Keratinocyte (primary cell): Measurements from ENCODE around the gene SURF1. TPM values are rescaled to one million over a fixed set of nuclear protein-coding genes. Genes with fewer than 3 reads are reported as not detected.

Source experiments
- DNase-seq: peaks from one replicate; pipeline ENCODE4 v3.0.0-alpha.2; 2011; ENCODE audit warnings: low read depth, missing footprints, low spot score
- FAIRE-seq: peaks from 2 replicates; lab custom pipeline; 2011; peaks lifted over from hg19 to GRCh38; lab: Jason Lieb, UNC
- H2AFZ ChIP-seq: 2 replicates; pipeline ENCODE4 v1.6.0; 2012; ENCODE audit warnings: low read length, control low read depth, inconsistent platforms; ENCODE audit not compliant: control insufficient read depth
- H3K27ac ChIP-seq: 2 replicates; pipeline ENCODE4 v1.5.1; 2011; ENCODE audit warnings: low read length; ENCODE audit not compliant: control insufficient read depth, insufficient read depth
- H3K27me3 ChIP-seq: 3 replicates; pipeline ENCODE4 v1.6.0; 2011; ENCODE audit warnings: low read length; ENCODE audit not compliant: control insufficient read depth, insufficient read depth; ENCODE audit errors: extremely low read depth
- H3K36me3 ChIP-seq, 2 experiments: 2 replicates in 1 of 2; 3 replicates in 1 of 2; pipeline ENCODE4 v1.5.1; 2011; ENCODE audit warnings: low read length in 2 of 2, mild to moderate bottlenecking in 1 of 2; ENCODE audit not compliant: control insufficient read depth in 2 of 2, insufficient read depth in 2 of 2; ENCODE audit errors: extremely low read depth in 1 of 2
- H3K4me1 ChIP-seq: 3 replicates; pipeline ENCODE4 v1.5.1; 2011; ENCODE audit warnings: low read length; ENCODE audit not compliant: control insufficient read depth, insufficient read depth; ENCODE audit errors: extremely low read depth
- H3K4me2 ChIP-seq: 3 replicates; pipeline ENCODE4 v1.6.0; 2011; ENCODE audit warnings: low read depth, low read length; ENCODE audit not compliant: control insufficient read depth, insufficient read depth; ENCODE audit errors: extremely low read depth
- H3K4me3 ChIP-seq, 3 experiments: fragments of 200-600 bp in 1 of 3; sonication (generic) in 1 of 3; 2 replicates in 2 of 3; 3 replicates in 1 of 3; pipeline ENCODE4 v1.5.1; 2011 to 2016; ENCODE audit warnings: low read length in 3 of 3, mild to moderate bottlenecking in 3 of 3, control low read depth in 2 of 3, inconsistent platforms in 1 of 3, low read depth in 1 of 3, mixed read lengths in 1 of 3, mixed run types in 1 of 3, moderate library complexity in 1 of 3; ENCODE audit not compliant: control insufficient read depth in 2 of 3, insufficient read depth in 2 of 3; ENCODE audit errors: extremely low read depth in 1 of 3
- H3K79me2 ChIP-seq: 2 replicates; pipeline ENCODE4 v1.6.0; 2012; ENCODE audit warnings: low read length; ENCODE audit not compliant: control insufficient read depth, insufficient read depth
- H3K9ac ChIP-seq: 3 replicates; pipeline ENCODE4 v1.6.0; 2011; ENCODE audit warnings: low read length; ENCODE audit not compliant: control insufficient read depth, insufficient read depth; ENCODE audit errors: extremely low read depth
- H3K9me1 ChIP-seq: 3 replicates; pipeline ENCODE4 v1.6.0; 2011; ENCODE audit warnings: low read length; ENCODE audit not compliant: control insufficient read depth, insufficient read depth; ENCODE audit errors: extremely low read depth
- H3K9me3 ChIP-seq: 2 replicates; pipeline ENCODE4 v1.5.1; 2012; ENCODE audit warnings: low read depth, low read length; ENCODE audit not compliant: control insufficient read depth
- H4K20me1 ChIP-seq: 3 replicates; pipeline ENCODE4 v1.6.0; 2011; ENCODE audit warnings: low read length; ENCODE audit not compliant: control insufficient read depth, insufficient read depth; ENCODE audit errors: extremely low read depth
- EZH2 ChIP-seq: IDR thresholded peaks from one replicate; pipeline ENCODE4 v1.6.1; 2012; ENCODE audit warnings: inconsistent platforms, mild to moderate bottlenecking, low read length, moderate library complexity
- dilution Hi-C: fragments of 300-500 bp; cut with MboI; formaldehyde crosslinking; loops from one replicate; pipeline ENCODE4 v1.7.0; 2020; ENCODE audit warnings: low sequenced_read_pairs; ENCODE audit not compliant: extremely low pct_ligation_motif_present
- polyA plus RNA-seq, 5 experiments: library from polyadenylated mRNA; depleted of rRNA in 3 of 5; stranded (reverse) in 3 of 5; stranded (forward) in 1 of 5; unstranded in 1 of 5; fragments of >200 nt; gene quantifications; 1 replicate in 1 of 5; 2 replicates in 3 of 5; 3 replicates in 1 of 5; pipeline versions ENCODE4 v1.2.1 to v1.2.3, GENCODE V29; 2011 to 2012; ENCODE audit warnings: missing spikeins in 2 of 5, low read depth in 1 of 5, low replicate concordance in 1 of 5
- TF ChIP-seq, protein P1 (sequence below), 3 experiments: IDR thresholded peaks in 1 of 3; conservative IDR thresholded peaks in 1 of 3; optimal IDR thresholded peaks in 1 of 3; 2 replicates in 2 of 3; 3 replicates in 1 of 3; pipeline versions ENCODE3 to v1.5.1; 2011; ENCODE audit warnings: low read length in 3 of 3, mild to moderate bottlenecking in 3 of 3, moderate library complexity in 2 of 3, control low read depth in 1 of 3, inconsistent platforms in 1 of 3; ENCODE audit not compliant: insufficient read depth in 2 of 3; ENCODE audit errors: extremely low read depth in 1 of 3

SURF1 gene
- polyA plus RNA-seq, 1 donor (not counting 4 experiments of a cell fraction or from before 2014, with no cell fraction given): 31.1 TPM

GRCh38 chr9:133348718-133349573 is 7.3 kb downstream of the SURF1 start:
- H3K4me2 ChIP-seq: peak overlapping the region; percentile 97
- TF ChIP-seq EZH2: no peak
- TF ChIP-seq, protein P1, sequence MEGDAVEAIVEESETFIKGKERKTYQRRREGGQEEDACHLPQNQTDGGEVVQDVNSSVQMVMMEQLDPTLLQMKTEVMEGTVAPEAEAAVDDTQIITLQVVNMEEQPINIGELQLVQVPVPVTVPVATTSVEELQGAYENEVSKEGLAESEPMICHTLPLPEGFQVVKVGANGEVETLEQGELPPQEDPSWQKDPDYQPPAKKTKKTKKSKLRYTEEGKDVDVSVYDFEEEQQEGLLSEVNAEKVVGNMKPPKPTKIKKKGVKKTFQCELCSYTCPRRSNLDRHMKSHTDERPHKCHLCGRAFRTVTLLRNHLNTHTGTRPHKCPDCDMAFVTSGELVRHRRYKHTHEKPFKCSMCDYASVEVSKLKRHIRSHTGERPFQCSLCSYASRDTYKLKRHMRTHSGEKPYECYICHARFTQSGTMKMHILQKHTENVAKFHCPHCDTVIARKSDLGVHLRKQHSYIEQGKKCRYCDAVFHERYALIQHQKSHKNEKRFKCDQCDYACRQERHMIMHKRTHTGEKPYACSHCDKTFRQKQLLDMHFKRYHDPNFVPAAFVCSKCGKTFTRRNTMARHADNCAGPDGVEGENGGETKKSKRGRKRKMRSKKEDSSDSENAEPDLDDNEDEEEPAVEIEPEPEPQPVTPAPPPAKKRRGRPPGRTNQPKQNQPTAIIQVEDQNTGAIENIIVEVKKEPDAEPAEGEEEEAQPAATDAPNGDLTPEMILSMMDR (optimal IDR thresholded peaks at IDR 0.05 in 1 of 3, IDR thresholded peaks at IDR 0.05 in 1 of 3, conservative IDR thresholded peaks at IDR 0.05 in 1 of 3; ENCODE audit: extremely low read depth in 1 of 3, insufficient read depth in 2 of 3, low read length in 3 of 3): no peak
- H3K36me3 ChIP-seq: peaks cover 53% of the 10 kb centered on the region in 2 experiments
- dilution Hi-C loops: no loop called here
- no peak for DNase-seq
- peaks cover 19% of the 10 kb centered on the region for H3K4me1 ChIP-seq
- peak overlapping the region; percentile 97 for H3K9ac ChIP-seq
- H4K20me1 ChIP-seq: peaks cover 13% of the 10 kb centered on the region
- H3K9me3 ChIP-seq: no peaks in the 10 kb centered on the region
- H3K4me3 ChIP-seq: peak overlapping the region; percentile 86 to 92 (median 92)
- H3K27me3 ChIP-seq: no peaks in the 10 kb centered on the region
- no peak overlapping the region for H2AFZ ChIP-seq
- H3K27ac ChIP-seq: peak overlapping the region; percentile 97
- H3K9me1 ChIP-seq: no peaks in the 10 kb centered on the region
- peak; percentile 17 for FAIRE-seq
- peaks cover 45% of the 10 kb centered on the region for H3K79me2 ChIP-seq

GRCh38 chr9:133347985-133348717 is 8.1 kb downstream of the SURF1 start, which contains the start of the genes MED22 and RPL7A:
Gene MED22 (minus strand): TSS chr9:133348131. CDS start chr9:133346662, 1,469 bp downstream.
Gene RPL7A (plus strand): TSS chr9:133348218. CDS start chr9:133348244, 26 bp downstream.
- Histone ChIP-seq H3K4me3 (peak within 1 kb of the TSS; percentile 86 to 92 (median 92)), H3K36me3 (peaks cover 55 to 61% of the 10 kb centered on the region in 2 experiments), H3K27me3 (no peaks in the 10 kb centered on the region), H3K4me2 (peak within 1 kb of the TSS; percentile 97), H3K9me1 (no peaks in the 10 kb centered on the region), H3K9ac (peak within 1 kb of the TSS; percentile 97), H3K4me1 (peaks cover 19% of the 10 kb centered on the region), H3K27ac (peak within 1 kb of the TSS; percentile 97), H2AFZ (peak within 1 kb of the TSS; percentile 68), H4K20me1 (peaks cover 13% of the 10 kb centered on the region), H3K9me3 (no peaks in the 10 kb centered on the region), H3K79me2 (peaks cover 45% of the 10 kb centered on the region)
- dilution Hi-C loops: no loop called here
- DNase-seq (peak; percentile 80), FAIRE-seq (no peak)
- TF ChIP-seq, protein P1 (optimal IDR thresholded peaks at IDR 0.05 in 1 of 3, IDR thresholded peaks at IDR 0.05 in 1 of 3, conservative IDR thresholded peaks at IDR 0.05 in 1 of 3; ENCODE audit: extremely low read depth in 1 of 3, insufficient read depth in 2 of 3, low read length in 3 of 3): no peak
- TF ChIP-seq EZH2: no peak
